ENCODE data around the gene TBL1XR1. TPM values are rescaled to one million over a fixed set of nuclear protein-coding genes. Genes with fewer than 3 reads are reported as not detected.

Gene TBL1XR1
- total RNA-seq, 1 donor from 2014 or later, result 64.9 TPM

GRCh38 chr3:176974279-176974678 lies 223.0 kb downstream of the TBL1XR1 start:
- no peak for DNase-seq (ENCODE audit: extremely low read depth, low read depth, low spot score)

DNA sequence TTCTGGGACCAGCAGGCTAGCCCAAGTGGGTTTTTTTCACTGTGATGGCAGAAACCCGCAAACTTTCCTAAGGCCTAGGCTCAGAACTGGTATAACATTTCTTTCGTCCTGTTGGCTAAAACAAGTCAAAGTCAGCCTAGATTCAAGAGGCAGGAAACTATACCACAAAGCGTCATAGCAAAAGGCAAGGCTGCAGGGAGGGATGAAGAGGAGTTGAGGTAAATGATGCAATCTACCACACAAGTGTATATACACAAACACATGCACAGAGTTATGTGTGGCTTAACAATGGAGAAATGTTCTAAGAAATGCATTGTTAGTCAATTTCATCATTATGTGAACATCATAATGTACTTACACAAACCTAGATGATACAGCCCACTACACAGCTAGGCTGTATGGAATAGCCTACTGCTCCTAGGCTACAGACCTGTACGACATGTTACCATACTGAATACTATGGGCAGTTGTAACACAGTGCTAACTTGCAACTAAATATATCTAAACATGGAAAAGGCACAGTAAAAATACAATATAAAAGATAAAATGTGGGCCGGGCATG lies 225.6 kb downstream of the TBL1XR1 start:
- no peak for DNase-seq (ENCODE audit: extremely low read depth, low read depth, low spot score)

GRCh38 chr3:176970770-176971169 lies 226.5 kb downstream of the TBL1XR1 start:
- no peak for DNase-seq (ENCODE audit: extremely low read depth, low read depth, low spot score)

DNA sequence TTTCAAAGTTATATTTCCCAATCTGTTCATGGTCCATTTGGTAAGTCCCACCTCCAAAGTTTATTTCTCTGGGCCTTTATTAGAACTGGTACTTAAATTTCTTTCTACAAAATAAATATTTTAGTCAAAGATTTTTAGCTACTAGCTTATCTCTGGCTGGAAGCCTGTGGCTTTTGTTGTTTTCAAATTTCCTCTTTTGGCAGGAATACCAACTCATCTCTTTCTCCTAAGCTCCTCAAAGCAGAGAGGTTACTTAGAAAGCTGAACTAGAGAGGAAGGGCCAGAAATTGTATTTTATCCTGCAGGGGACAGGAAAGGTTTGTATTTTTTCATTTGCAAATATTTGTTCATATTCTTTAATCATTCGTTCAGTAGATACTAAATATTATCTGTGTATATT lies 227.8 kb downstream of the TBL1XR1 start:
- DNase-seq (ENCODE audit: extremely low read depth, low read depth, low spot score), result no peak
